ENCODE data around the gene PDCD1. TPM values are rescaled to one million over a fixed set of nuclear protein-coding genes. Genes with fewer than 3 reads are reported as not detected.

Gene PDCD1
- total RNA-seq, 5 donors from 2014 or later (not counting 1 experiment from before 2014, with no cell fraction given), result 1.3 to 6.8 (median 5.2) TPM

DNA sequence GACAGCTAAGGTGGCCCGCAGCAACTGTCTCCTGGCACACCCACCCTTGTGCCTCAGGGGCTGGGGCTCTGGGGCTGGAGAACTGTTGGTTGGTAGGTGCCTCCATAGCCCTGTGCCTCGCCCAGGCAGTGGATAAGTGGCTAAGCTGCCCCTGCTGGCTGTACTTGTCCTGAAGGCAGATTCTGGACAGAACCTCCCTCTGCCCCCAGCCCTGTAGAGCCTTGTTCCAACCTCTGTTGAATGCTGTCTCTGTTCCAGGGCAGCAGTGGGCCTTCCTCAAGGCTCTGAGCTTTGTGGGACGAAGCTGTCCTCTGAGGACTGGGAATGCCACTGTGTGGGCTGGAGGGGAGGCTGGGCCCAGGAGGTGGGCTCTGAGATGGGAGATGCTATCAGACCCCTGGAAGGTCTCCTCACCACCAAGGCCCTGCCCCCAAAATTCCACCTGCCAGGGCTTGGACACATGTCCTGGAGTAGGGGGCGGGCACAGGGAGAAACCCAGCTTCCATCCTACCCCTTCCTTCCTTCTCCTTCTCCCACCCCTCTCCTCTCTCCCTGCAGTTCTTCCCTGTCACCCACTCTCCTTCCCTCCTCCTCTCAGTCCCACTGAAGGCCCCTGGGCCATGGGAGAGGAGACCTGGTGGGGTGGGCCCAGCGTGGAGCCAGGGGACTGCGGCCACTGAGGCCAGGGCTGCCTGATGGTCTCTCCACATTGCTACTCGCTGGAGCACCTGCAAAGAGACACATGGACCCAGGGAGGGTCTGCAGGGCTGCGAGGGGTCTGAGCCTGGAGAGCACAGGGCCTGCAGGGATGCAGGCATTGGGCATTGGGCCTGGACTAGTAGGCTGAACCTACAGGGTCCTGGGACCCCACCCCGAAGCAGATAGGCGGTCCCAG, 1.7 kb upstream of the PDCD1 start:
- H3K9me3 ChIP-seq, result no peaks in the 10 kb centered on the region
- ChIA-PET CTCF (interaction anchor here in 1 of 2 donors (0.8 kb wide), 1 partner anchor 8 kb away, joined by 3 read pairs; no protein-coding TSS in a partner anchor), POLR2A (no interaction called here)
- H3K4me3 Mint-ChIP-seq, result peak overlapping the region in 1 of 3 donors; percentile 81
- peak overlapping the region; percentile 27 to 74 for H3K4me3 ChIP-seq (ENCODE audit: control insufficient read depth in 1 of 2, extremely low read depth in 1 of 2, low read length in 1 of 2)
- ATAC-seq (replicated peaks in 1 of 4), result peak in 1 of 4 experiments; percentile 28
- H3K27me3 Mint-ChIP-seq, result peaks cover 19 to 35% of the 10 kb centered on the region in 2 donors
- H3K27ac ChIP-seq (ENCODE audit: low read length), result peak overlapping the region; percentile 75
- H3K4me1 ChIP-seq (ENCODE audit: control insufficient read depth in 1 of 2, extremely low read depth in 1 of 2, insufficient read depth in 2 of 2, low read length in 2 of 2), result peaks cover 5 to 97% of the 10 kb centered on the region in 2 experiments
- H3K36me3 Mint-ChIP-seq, result no peaks in the 10 kb centered on the region
- DNase-seq, result peak in 1 of 35 experiments; percentile 2
- H3K36me3 ChIP-seq (ENCODE audit: control insufficient read depth in 2 of 2, extremely low read depth in 1 of 2, insufficient read depth in 1 of 2, low read length in 1 of 2), result no peaks in the 10 kb centered on the region
- no peaks in the 10 kb centered on the region for H3K9me3 Mint-ChIP-seq
- peaks cover 43 to 71% (median 62%) of the 10 kb centered on the region in 3 donors for H3K4me1 Mint-ChIP-seq
- H3K27ac Mint-ChIP-seq, result peak overlapping the region; percentile 48 to 73
- 84% methylated on average over 5 of the region's 10 CpGs for WGBS (ENCODE audit: insufficient coverage)
- H3K27me3 ChIP-seq (replicated peaks in 1 of 2; ENCODE audit: control insufficient read depth in 2 of 2, extremely low read depth in 1 of 2, insufficient read depth in 2 of 2, low read length in 1 of 2), result peaks cover 0 to 33% of the 10 kb centered on the region in 2 experiments

DNA sequence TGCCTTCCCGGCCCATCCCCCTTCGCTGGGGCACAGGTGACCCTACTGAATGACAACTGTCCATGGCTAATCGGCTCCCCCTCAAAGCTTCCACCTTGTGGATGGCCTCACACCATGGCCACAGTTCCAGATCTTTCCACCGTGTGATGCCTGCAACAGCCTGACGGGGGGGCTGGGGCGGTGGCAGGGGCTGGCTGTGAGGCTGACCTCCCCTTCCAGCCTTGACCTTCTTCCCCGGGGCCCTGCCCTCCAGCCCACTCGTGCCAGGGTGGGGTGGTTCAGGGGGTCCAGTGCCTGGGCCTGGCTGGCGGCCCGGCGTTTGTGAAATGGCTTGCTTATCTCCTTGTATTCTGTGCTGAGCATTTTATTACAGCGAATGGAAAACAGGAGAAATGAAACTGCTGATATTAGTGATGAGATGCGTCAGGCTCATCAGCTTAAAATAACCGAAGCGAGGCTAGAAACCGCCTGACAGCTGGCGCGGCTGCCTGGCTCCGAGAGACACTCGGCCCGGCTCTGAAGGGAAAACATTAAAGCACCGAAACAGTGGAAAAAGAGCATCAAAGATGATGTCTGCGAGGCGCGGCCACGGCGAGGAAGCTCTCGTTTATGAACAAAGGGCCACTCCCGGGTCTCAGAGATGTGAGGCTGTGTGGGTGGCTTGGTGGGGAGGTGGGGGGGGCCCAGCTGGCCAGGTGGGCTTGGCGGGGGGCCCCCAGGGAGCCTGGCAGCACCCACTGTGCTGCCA, 916 bp upstream of the PDCD1 start:
- WGBS (ENCODE audit: insufficient coverage), result 10% methylated on average over 19 of the region's 30 CpGs
- peak overlapping the region; percentile 39 to 74 for H3K4me3 ChIP-seq (ENCODE audit: control insufficient read depth in 1 of 2, extremely low read depth in 1 of 2, low read length in 1 of 2)
- peaks cover 38 to 65% (median 53%) of the 10 kb centered on the region in 3 donors for H3K4me1 Mint-ChIP-seq

DNA sequence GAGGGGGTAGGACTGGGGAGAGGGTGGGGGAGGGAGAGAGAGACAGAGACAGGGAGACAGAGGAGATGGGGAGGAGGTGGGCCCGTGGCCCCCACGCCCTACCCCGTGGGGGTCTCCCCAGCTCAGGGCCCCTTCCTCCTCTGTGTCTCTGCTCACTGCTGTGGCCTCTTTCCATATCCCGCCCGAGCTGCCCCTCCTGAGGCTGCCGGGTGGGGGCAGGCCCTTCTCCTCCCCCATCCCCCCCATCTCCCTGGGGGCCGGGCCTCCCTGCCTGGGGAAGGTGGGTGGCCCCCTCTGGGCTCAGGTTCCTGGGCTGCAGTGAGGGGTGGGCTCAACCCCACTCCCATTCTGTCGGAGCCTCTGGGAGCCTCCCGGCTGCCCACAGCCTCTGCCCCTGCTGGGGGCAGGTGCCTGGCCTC, 332 bp upstream of the PDCD1 start:
- Mint-ChIP-seq H3K27ac (peak overlapping the region in 1 of 2 donors; percentile 94), H3K4me3 (peak overlapping the region in 2 of 3 donors; percentile 81 to 84), H3K9me3 (no peaks in the 10 kb centered on the region), H3K4me1 (peaks cover 34 to 59% (median 48%) of the 10 kb centered on the region in 3 donors), H3K36me3 (no peaks in the 10 kb centered on the region), H3K27me3 (peaks cover 16 to 23% of the 10 kb centered on the region in 2 donors)
- Histone ChIP-seq H3K9me3 (no peaks in the 10 kb centered on the region), H3K4me1 (ENCODE audit: control insufficient read depth in 1 of 2, extremely low read depth in 1 of 2, insufficient read depth in 2 of 2, low read length in 2 of 2) (peaks cover 5 to 97% of the 10 kb centered on the region in 2 experiments), H3K36me3 (ENCODE audit: control insufficient read depth in 2 of 2, extremely low read depth in 1 of 2, insufficient read depth in 1 of 2, low read length in 1 of 2) (no peaks in the 10 kb centered on the region), H3K4me3 (ENCODE audit: control insufficient read depth in 1 of 2, extremely low read depth in 1 of 2, low read length in 1 of 2) (peak overlapping the region; percentile 39 to 74), H3K27ac (ENCODE audit: low read length) (peak overlapping the region; percentile 75), H3K27me3 (replicated peaks in 1 of 2; ENCODE audit: control insufficient read depth in 2 of 2, extremely low read depth in 1 of 2, insufficient read depth in 2 of 2, low read length in 1 of 2) (peaks cover 0 to 20% of the 10 kb centered on the region in 2 experiments)
- ChIA-PET CTCF (no interaction called here), POLR2A (no interaction called here)
- DNase-seq (peak in 1 of 35 experiments; percentile 24), ATAC-seq (replicated peaks in 1 of 4) (peak; percentile 8 to 37 (median 15))
- 8% methylated on average over 2 of the region's 9 CpGs for WGBS (ENCODE audit: insufficient coverage)

More for the DNA sequence above, 916 bp upstream of the PDCD1 start:
- no peaks in the 10 kb centered on the region for H3K9me3 ChIP-seq
- Mint-ChIP-seq H3K9me3 (no peaks in the 10 kb centered on the region), H3K36me3 (no peaks in the 10 kb centered on the region), H3K4me3 (peak overlapping the region; percentile 76 to 84 (median 81)), H3K27me3 (peaks cover 19 to 27% of the 10 kb centered on the region in 2 donors), H3K27ac (peak overlapping the region; percentile 94)
- no peaks in the 10 kb centered on the region for H3K36me3 ChIP-seq (ENCODE audit: control insufficient read depth in 2 of 2, extremely low read depth in 1 of 2, insufficient read depth in 1 of 2, low read length in 1 of 2)
- DNase-seq (peak in 3 of 35 experiments; percentile 7 to 57 (median 53)), ATAC-seq (replicated peaks in 1 of 4) (peak in 3 of 4 experiments; percentile 16 to 38 (median 19))
- peaks cover 5 to 97% of the 10 kb centered on the region in 2 experiments for H3K4me1 ChIP-seq (ENCODE audit: control insufficient read depth in 1 of 2, extremely low read depth in 1 of 2, insufficient read depth in 2 of 2, low read length in 2 of 2)
- ChIA-PET CTCF (interaction anchor here in 1 of 2 donors (0.8 kb wide), 1 partner anchor 9 kb away, joined by 3 read pairs; no protein-coding TSS in a partner anchor), POLR2A (no interaction called here)
- peaks cover 0 to 25% of the 10 kb centered on the region in 2 experiments for H3K27me3 ChIP-seq (replicated peaks in 1 of 2; ENCODE audit: control insufficient read depth in 2 of 2, extremely low read depth in 1 of 2, insufficient read depth in 2 of 2, low read length in 1 of 2)
- peak overlapping the region; percentile 75 for H3K27ac ChIP-seq (ENCODE audit: low read length)

DNA sequence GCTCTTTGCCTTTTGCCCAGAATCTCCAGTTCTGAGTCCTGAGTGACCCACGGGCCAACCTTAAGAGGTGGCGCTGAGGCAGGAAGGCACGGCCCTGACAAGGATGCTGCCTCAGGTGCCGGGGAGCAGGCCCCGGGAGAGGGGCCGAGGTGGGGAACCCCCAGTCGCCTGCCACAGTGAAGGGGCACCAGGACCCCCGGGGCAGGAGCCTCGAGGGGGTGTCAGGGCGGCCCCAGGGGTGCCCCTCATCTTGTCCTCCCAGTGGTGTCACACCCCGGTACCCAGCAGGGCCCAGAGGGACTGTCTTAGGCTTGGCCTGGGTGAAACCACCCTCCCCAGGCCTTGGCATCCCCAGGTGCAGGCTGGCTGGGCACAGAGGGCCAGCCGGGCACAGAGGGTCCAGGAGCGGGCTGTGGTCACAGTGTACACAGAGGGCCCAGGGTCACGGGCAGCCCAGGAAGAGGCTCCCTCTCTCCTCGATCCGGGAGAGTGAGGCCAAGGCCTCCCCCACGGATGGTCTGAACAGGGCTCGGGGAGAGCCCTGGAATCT, 1.0 kb downstream of the PDCD1 start:
- H3K4me3 Mint-ChIP-seq, result peak overlapping the region; percentile 69 to 81 (median 77)
- H3K27me3 ChIP-seq (replicated peaks in 1 of 2; ENCODE audit: control insufficient read depth in 2 of 2, extremely low read depth in 1 of 2, insufficient read depth in 2 of 2, low read length in 1 of 2), result peaks cover 0 to 11% of the 10 kb centered on the region in 2 experiments
- peak overlapping the region in 1 of 2 donors; percentile 74 for H3K4me3 ChIP-seq (ENCODE audit: control insufficient read depth in 1 of 2, extremely low read depth in 1 of 2, low read length in 1 of 2)
- H3K4me1 ChIP-seq (ENCODE audit: control insufficient read depth in 1 of 2, extremely low read depth in 1 of 2, insufficient read depth in 2 of 2, low read length in 2 of 2), result peaks cover 5 to 92% of the 10 kb centered on the region in 2 experiments
- ATAC-seq (replicated peaks in 1 of 4) (no peak), DNase-seq (no peak)
- peak overlapping the region; percentile 65 to 77 for H3K27ac Mint-ChIP-seq
- H3K36me3 Mint-ChIP-seq, result no peaks in the 10 kb centered on the region
- no peaks in the 10 kb centered on the region for H3K36me3 ChIP-seq (ENCODE audit: control insufficient read depth in 2 of 2, extremely low read depth in 1 of 2, insufficient read depth in 1 of 2, low read length in 1 of 2)
- H3K9me3 Mint-ChIP-seq, result no peaks in the 10 kb centered on the region
- ChIA-PET POLR2A (no interaction called here), CTCF (no interaction called here)
- 40% methylated on average over 15 of the region's 18 CpGs for WGBS (ENCODE audit: insufficient coverage)
- H3K27ac ChIP-seq (ENCODE audit: low read length), result peak overlapping the region; percentile 44
- peaks cover 24 to 47% (median 38%) of the 10 kb centered on the region in 3 donors for H3K4me1 Mint-ChIP-seq
- H3K9me3 ChIP-seq, result no peaks in the 10 kb centered on the region
- peaks cover 9 to 15% of the 10 kb centered on the region in 2 donors for H3K27me3 Mint-ChIP-seq

DNA sequence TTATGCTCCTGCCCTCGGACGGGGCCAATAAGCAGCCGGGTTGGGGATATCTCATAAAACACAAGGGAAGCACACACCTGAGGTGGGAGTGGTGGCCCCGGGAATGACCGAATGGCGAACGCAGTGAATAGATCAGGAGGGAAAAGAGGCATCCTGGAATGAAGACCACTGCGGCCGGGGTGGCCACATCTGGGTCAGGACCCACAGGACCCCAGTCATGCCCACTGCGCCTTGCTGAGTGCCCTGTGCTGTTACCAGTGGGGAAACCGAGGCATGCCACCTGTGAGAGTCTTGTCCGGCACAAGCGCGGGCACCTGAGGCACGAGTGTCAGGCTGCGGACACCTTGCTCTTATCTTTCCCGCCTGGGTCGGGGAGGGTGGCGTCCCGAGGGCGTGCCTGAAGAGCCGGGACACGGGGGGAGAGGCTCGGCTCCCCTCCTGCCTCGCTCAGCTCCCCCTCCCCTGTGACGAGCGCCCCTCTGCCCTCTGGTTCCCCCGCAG, 1.6 kb downstream of the PDCD1 start:
- ChIA-PET POLR2A (no interaction called here), CTCF (no interaction called here)
- Histone ChIP-seq H3K4me3 (ENCODE audit: control insufficient read depth in 1 of 2, extremely low read depth in 1 of 2, low read length in 1 of 2) (peak overlapping the region in 1 of 2 donors; percentile 74), H3K27me3 (replicated peaks in 1 of 2; ENCODE audit: control insufficient read depth in 2 of 2, extremely low read depth in 1 of 2, insufficient read depth in 2 of 2, low read length in 1 of 2) (peaks cover 0 to 8% of the 10 kb centered on the region in 2 experiments), H3K4me1 (ENCODE audit: control insufficient read depth in 1 of 2, extremely low read depth in 1 of 2, insufficient read depth in 2 of 2, low read length in 2 of 2) (peaks cover 5 to 87% of the 10 kb centered on the region in 2 experiments), H3K27ac (ENCODE audit: low read length) (peak overlapping the region; percentile 44), H3K9me3 (no peaks in the 10 kb centered on the region), H3K36me3 (ENCODE audit: control insufficient read depth in 2 of 2, extremely low read depth in 1 of 2, insufficient read depth in 1 of 2, low read length in 1 of 2) (no peaks in the 10 kb centered on the region)
- 58% methylated on average over 25 of the region's 28 CpGs for WGBS (ENCODE audit: insufficient coverage)
- ATAC-seq (replicated peaks in 1 of 4) (no peak), DNase-seq (no peak)
- Mint-ChIP-seq H3K27ac (peak overlapping the region in 1 of 2 donors; percentile 52), H3K4me3 (peak overlapping the region; percentile 53 to 81 (median 61)), H3K9me3 (no peaks in the 10 kb centered on the region), H3K4me1 (peaks cover 24 to 47% (median 38%) of the 10 kb centered on the region in 3 donors), H3K27me3 (peaks cover 9 to 12% of the 10 kb centered on the region in 2 donors), H3K36me3 (no peaks in the 10 kb centered on the region)
